GM21381 (cell line): ENCODE data around the gene ZSCAN21.

Experiments
- ATAC-seq: cut with Tn5 transposase; IDR thresholded peaks from one replicate; pipeline ENCODE4 v1.9.1; 2021; ENCODE audit warnings: mild to moderate bottlenecking, moderate library complexity; ENCODE audit not compliant: unreplicated experiment

The ZSCAN21 gene

GRCh38 chr7:100072462-100072861 lies 22.9 kb downstream of the ZSCAN21 start:
- ATAC-seq = no peak

GRCh38 chr7:100074841-100075240 lies 25.3 kb downstream of the ZSCAN21 start:
- no peak for ATAC-seq

GRCh38 chr7:100075418-100075817 lies 25.8 kb downstream of the ZSCAN21 start:
- ATAC-seq = no peak

- ATAC-seq = no peak
Observed at GRCh38 chr7:100077205-100077604, 27.6 kb downstream of the ZSCAN21 start.

GRCh38 chr7:100079024-100079560 lies 29.5 kb downstream of the ZSCAN21 start:
- ATAC-seq = no peak

GRCh38 chr7:100080907-100081534 lies 31.4 kb downstream of the ZSCAN21 start:
- ATAC-seq = no peak

GRCh38 chr7:100081535-100082102 lies 32.0 kb downstream of the ZSCAN21 start, which contains the start of gene ZNF3:
TSS of gene ZNF3 (minus strand) at chr7:100081723. CDS start at chr7:100077357, 4,366 bp downstream.
- ATAC-seq = peak; percentile 87

GRCh38 chr7:100082978-100083377 lies 33.4 kb downstream of the ZSCAN21 start:
- no peak for ATAC-seq

- ATAC-seq = no peak
Observed at GRCh38 chr7:100085515-100085914, 35.9 kb downstream of the ZSCAN21 start.

- ATAC-seq = no peak
Observed at GRCh38 chr7:100087055-100087750, 37.6 kb downstream of the ZSCAN21 start.

- peak; percentile 4 for ATAC-seq
Observed at GRCh38 chr7:100088095-100088620, 38.6 kb downstream of the ZSCAN21 start.

- peak; percentile 62 for ATAC-seq
Observed at GRCh38 chr7:100088621-100089457, 39.3 kb downstream of the ZSCAN21 start, which contains the start of gene COPS6. TSS of gene COPS6 (plus strand) at chr7:100088969. CDS start at chr7:100088991, 22 bp downstream.

GRCh38 chr7:100089458-100090196 lies 40.1 kb downstream of the ZSCAN21 start:
- ATAC-seq = no peak

GRCh38 chr7:100090527-100091410 lies 41.2 kb downstream of the ZSCAN21 start:
- no peak for ATAC-seq

- ATAC-seq = no peak
Observed at GRCh38 chr7:100091411-100092181, 42.0 kb downstream of the ZSCAN21 start.

- no peak for ATAC-seq
Observed at GRCh38 chr7:100093054-100093453, 43.5 kb downstream of the ZSCAN21 start.

GRCh38 chr7:100093498-100093897 lies 43.9 kb downstream of the ZSCAN21 start:
- ATAC-seq = no peak

GRCh38 chr7:100093925-100094486 lies 44.4 kb downstream of the ZSCAN21 start:
- ATAC-seq = no peak
